A673 (cell line): Measurements from ENCODE around the gene ZNF264.

Source experiments
- CTCF ChIP-seq: fragments of 300-800, 200-600 bp; sonication (generic); conservative IDR thresholded peaks from 2 replicates; pipeline ENCODE4 v1.5.1; 2017; ENCODE audit warnings: low read depth, mild to moderate bottlenecking, antibody characterized with exemption, low read length, moderate library complexity, mixed read lengths
- EZH2 ChIP-seq: fragments of 200-600 bp; sonication (generic); IDR thresholded peaks from 2 replicates; pipeline ENCODE4 v1.6.1; 2017; ENCODE audit warnings: borderline replicate concordance, low read depth, mild to moderate bottlenecking, mixed read lengths, antibody characterized with exemption, low read length; ENCODE audit not compliant: poor library complexity, severe bottlenecking

- TF ChIP-seq EZH2 (no peak), CTCF (no peak)
Measured at GRCh38 chr19:57245959-57246358, 54.7 kb downstream of the ZNF264 start.
